ENCODE data around the gene FCHSD1. TPM values are rescaled to one million over a fixed set of nuclear protein-coding genes. Genes with fewer than 3 reads are reported as not detected.
A peak's percentile ranks its signal among the peaks of the same experiment; 100 is the strongest.

FCHSD1 gene
- total RNA-seq, 4 donors from 2014 or later, result 19.8 to 116 (median 45.7) TPM

- DNase-seq, result no peak
- Histone ChIP-seq H3K36me3 (no peaks in the 10 kb centered on the region), H3K4me3 (no peak overlapping the region), H3K4me1 (peaks cover 0 to 46% (median 13%) of the 10 kb centered on the region in 4 donors), H3K9me3 (no peaks in the 10 kb centered on the region), H3K27ac (peak overlapping the region; percentile 32 to 63 (median 36)), H3K27me3 (no peaks in the 10 kb centered on the region)
- TF ChIP-seq POLR2A (IDR thresholded peaks at IDR 0.05), result no peak
- TF ChIP-seq CTCF (IDR thresholded peaks at IDR 0.05), result no peak
These were observed 43.2 kb downstream of the FCHSD1 start for GRCh38 chr5:141608046-141608445.

DNA sequence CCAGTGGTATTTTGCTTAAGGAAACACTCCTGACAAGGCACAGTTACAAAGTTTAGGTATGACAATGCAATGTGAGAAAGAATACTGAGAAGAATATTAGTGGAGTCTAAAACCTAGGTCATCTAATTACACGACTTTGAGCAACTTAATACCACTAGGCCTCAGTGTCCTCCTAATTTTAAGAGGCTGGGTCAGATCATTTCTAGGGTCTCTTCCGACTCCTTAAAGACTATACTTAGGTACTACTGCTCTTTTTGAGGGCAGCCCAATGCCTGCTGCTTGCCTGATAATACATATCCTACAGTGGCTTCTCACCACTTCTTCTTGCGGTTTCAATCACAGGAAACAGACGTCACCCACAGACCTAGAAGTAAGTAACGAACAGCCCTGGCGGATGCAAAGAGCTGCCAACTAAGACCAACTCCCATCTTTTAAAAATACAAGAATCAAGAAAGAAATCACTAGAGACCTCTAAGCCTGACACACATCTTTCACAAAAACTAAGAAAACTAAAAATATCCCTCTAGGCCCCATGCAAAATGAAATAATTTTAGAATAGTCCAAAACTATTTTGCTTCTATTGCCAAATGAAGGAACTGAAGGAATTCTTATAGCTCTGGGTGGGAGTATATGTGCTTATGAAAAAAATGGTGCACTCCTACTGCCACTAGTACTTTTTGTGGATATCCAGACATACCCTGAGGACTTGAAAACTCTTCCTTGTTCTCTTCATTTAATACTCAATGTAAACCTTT lies 45.5 kb downstream of the FCHSD1 start:
- Histone ChIP-seq H3K27me3 (no peaks in the 10 kb centered on the region), H3K9me3 (no peaks in the 10 kb centered on the region), H3K4me3 (no peak overlapping the region), H3K36me3 (no peaks in the 10 kb centered on the region), H3K27ac (peak overlapping the region; percentile 47 to 73 (median 68)), H3K4me1 (peaks cover 0 to 46% (median 15%) of the 10 kb centered on the region in 4 donors)
- TF ChIP-seq POLR2A (IDR thresholded peaks at IDR 0.05) (no peak), CTCF (IDR thresholded peaks at IDR 0.05) (no peak)
- DNase-seq, result peak in 2 of 3 donors; percentile 87 to 90

DNA sequence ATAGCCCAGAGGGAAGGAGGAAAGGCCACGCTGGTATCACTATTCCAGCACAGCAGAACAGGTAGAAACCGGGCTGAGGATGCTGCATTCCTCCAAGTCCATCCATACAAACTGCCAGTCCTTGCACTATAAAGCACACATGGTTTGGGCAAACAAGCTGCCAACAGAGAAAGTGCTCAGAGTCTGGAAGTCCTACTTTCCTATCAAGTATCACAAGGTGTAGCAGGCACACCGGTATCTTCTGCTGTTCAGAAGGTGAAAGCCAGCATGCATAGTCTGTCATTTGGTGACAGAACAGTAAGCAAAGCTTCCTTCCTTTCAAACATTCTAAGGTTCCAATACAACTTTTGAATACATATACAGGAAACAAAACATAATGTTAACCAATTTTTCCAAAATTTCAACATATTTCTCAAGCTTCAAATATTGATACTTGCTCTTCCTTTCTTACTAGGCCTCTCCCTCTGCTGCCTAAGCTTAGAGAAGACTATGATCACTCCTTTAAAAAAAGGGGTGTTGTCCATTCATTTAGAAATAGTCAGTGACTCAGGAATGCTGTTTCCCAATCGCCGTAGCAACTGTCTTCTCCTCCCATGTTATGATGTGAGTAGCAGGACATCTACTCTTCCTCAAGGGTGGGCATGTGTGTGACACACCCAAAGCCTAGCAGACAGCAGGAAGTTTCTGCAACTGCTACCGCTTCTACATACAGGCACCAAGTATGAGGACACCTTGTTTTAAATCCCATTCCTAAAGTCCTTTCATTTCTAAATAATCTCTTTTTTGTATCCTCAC lies 47.1 kb downstream of the FCHSD1 start:
- Histone ChIP-seq H3K27ac (peak overlapping the region; percentile 46 to 72 (median 58)), H3K27me3 (no peaks in the 10 kb centered on the region), H3K9me3 (no peaks in the 10 kb centered on the region), H3K36me3 (no peaks in the 10 kb centered on the region), H3K4me1 (peaks cover 0 to 37% (median 14%) of the 10 kb centered on the region in 4 donors), H3K4me3 (no peak overlapping the region)
- TF ChIP-seq CTCF (IDR thresholded peaks at IDR 0.05) (no peak), POLR2A (IDR thresholded peaks at IDR 0.05) (no peak)
- peak in 2 of 3 donors; percentile 47 to 78 for DNase-seq

DNA sequence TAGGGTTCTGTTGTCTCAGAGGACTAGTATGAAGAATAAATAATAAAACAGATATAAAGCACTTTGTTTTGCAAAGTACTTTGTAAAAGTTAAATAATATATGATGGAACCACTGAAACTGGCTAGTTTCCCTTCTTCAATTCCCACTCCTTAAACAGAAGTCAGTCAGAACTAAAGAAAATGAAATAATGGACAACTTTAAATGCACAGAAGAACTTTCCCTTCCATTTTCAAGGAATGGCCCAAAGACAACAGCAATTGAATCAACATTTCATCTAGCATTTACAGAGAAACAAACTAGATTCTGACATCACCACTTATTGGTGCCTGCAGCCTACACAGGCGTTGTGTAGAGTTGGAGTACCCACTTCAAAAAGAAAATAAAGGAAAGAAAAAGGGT lies 48.6 kb downstream of the FCHSD1 start:
- H3K36me3 ChIP-seq, result no peaks in the 10 kb centered on the region
- H3K27me3 ChIP-seq, result no peaks in the 10 kb centered on the region
- H3K9me3 ChIP-seq, result no peaks in the 10 kb centered on the region
- peaks cover 0 to 26% (median 14%) of the 10 kb centered on the region in 4 donors for H3K4me1 ChIP-seq
- H3K4me3 ChIP-seq, result no peak overlapping the region
- DNase-seq, result no peak
- peak overlapping the region in 1 of 4 donors; percentile 13 for H3K27ac ChIP-seq
- TF ChIP-seq CTCF (IDR thresholded peaks at IDR 0.05), result no peak
- TF ChIP-seq POLR2A (IDR thresholded peaks at IDR 0.05), result no peak

DNA sequence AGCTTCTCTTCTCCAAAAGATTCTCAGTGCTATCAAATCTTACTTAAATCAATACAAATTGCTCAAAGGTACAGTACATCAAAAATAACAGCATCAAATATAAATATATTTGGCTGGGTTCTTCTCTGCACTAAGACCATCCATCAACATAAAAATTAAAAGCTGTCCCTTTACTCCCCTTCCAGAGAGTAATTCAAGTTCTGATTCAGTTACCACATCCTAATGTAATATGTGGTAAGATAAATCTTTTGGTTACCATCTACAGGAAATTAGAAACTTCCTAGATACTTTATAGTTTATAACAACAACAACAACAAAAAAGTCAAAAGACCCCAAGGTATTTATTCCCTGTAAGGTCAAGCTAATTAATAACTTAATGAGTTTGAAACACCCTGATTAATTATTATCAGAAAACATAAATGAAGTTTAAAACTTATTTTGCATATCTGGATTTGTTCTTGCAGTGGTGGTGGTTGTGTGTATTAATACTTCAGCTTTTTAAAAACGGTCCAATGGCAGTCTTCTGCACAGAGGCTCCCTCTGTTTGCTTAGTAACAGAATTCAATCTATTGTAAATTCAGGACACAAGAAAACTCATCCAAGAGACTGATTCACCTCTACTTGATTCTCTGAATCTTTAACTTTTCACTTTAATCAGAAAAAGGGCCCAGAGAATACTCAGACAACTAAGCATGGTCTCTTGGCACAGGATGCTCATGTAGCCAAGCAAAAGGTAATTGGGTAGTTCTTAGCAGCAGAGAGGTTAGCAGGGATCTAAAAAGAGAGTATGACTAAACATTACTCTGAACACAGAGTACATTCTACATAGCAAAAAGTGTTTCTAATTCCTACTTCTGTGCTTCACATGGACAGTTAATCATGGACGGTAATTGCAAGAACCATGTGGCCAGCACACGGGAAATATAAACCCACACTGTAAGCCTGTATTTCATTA lies 52.5 kb downstream of the FCHSD1 start:
- no peak for TF ChIP-seq CTCF (IDR thresholded peaks at IDR 0.05)
- no peak for TF ChIP-seq POLR2A (IDR thresholded peaks at IDR 0.05)
- peaks cover 0 to 4% (median 3%) of the 10 kb centered on the region in 4 donors for H3K4me1 ChIP-seq
- H3K27me3 ChIP-seq, result no peaks in the 10 kb centered on the region
- H3K27ac ChIP-seq, result peak overlapping the region in 2 of 4 donors; percentile 7 to 25
- no peak overlapping the region for H3K4me3 ChIP-seq
- no peak for DNase-seq
- H3K9me3 ChIP-seq, result no peaks in the 10 kb centered on the region
- H3K36me3 ChIP-seq, result no peaks in the 10 kb centered on the region
